GM19328 (cell line): ENCODE results near the gene PAF1.

ENCODE experiments used
- ATAC-seq: cut with Tn5 transposase; IDR thresholded peaks from one replicate; pipeline ENCODE4 v1.9.1; 2021; ENCODE audit warnings: mild to moderate bottlenecking, moderate library complexity; ENCODE audit not compliant: unreplicated experiment

Gene PAF1

GRCh38 chr19:39406656-39407409, 15.9 kb upstream of the PAF1 start, which contains the start of gene ZFP36:
Gene ZFP36 (plus strand): TSS chr19:39406847. CDS start chr19:39406905, 58 bp downstream.
- no peak for ATAC-seq

- ATAC-seq: no peak
These were observed 15.2 kb upstream of the PAF1 start for GRCh38 chr19:39405958-39406655.

GRCh38 chr19:39405261-39405957, 14.5 kb upstream of the PAF1 start:
- ATAC-seq: no peak

- no peak for ATAC-seq
These were observed 12.7 kb upstream of the PAF1 start for GRCh38 chr19:39403331-39404312.

- ATAC-seq: no peak
These were observed 11.7 kb upstream of the PAF1 start for GRCh38 chr19:39402346-39403300.

GRCh38 chr19:39401549-39402345, 10.8 kb upstream of the PAF1 start:
- no peak for ATAC-seq

- no peak for ATAC-seq
These were observed 10.2 kb upstream of the PAF1 start for GRCh38 chr19:39401070-39401548.

- no peak for ATAC-seq
These were observed 9.2 kb upstream of the PAF1 start for GRCh38 chr19:39400061-39400460.

GRCh38 chr19:39399668-39400050, 8.8 kb upstream of the PAF1 start:
- no peak for ATAC-seq

GRCh38 chr19:39398297-39398864, 7.5 kb upstream of the PAF1 start:
- no peak for ATAC-seq

- no peak for ATAC-seq
These were observed 6.7 kb upstream of the PAF1 start for GRCh38 chr19:39397360-39398296.

GRCh38 chr19:39390451-39390750, 505 bp downstream of the PAF1 start:
- no peak for ATAC-seq

- no peak for ATAC-seq
These were observed 1.1 kb downstream of the PAF1 start for GRCh38 chr19:39389631-39390414.

GRCh38 chr19:39388657-39389056, 2.2 kb downstream of the PAF1 start:
- no peak for ATAC-seq

GRCh38 chr19:39386557-39386956, 4.3 kb downstream of the PAF1 start:
- ATAC-seq: no peak

- no peak for ATAC-seq
These were observed 5.1 kb downstream of the PAF1 start for GRCh38 chr19:39385629-39386411.
